K562 (cell line): ENCODE data around the gene EFNA2. TPM values are rescaled to one million over a fixed set of nuclear protein-coding genes. Genes with fewer than 3 reads are reported as not detected.

Source experiments
- FOSL1 ChIP-seq: fragments of 200-800 bp; sonication (Bioruptor generic); conservative IDR thresholded peaks from 2 replicates; pipeline ENCODE4 v1.6.1; 2016; ENCODE audit warnings: missing genetic modification characterization, missing compliant biosample characterization
- HDAC6 ChIP-seq: IDR thresholded peaks from 2 replicates; pipeline ENCODE4 v1.6.1; 2012; ENCODE audit warnings: low read depth, mild to moderate bottlenecking, control low read depth, inconsistent platforms, low read length, moderate library complexity
- LARP7 ChIP-seq: fragments of 450-650 bp; IDR thresholded peaks from 2 replicates; pipeline ENCODE4 v1.6.1; 2016
- MYC ChIP-seq, 2 experiments: fragments of 250-450 bp in 1 of 2; sonication (Bioruptor Pico) in 1 of 2; IDR thresholded peaks; 2 replicates each; pipeline versions ENCODE4 v1.5.1 to v1.6.1; 2012 to 2021; ENCODE audit warnings: low read depth in 2 of 2, borderline replicate concordance in 1 of 2, improper control_type of control experiment in 1 of 2, low read length in 1 of 2, mild to moderate bottlenecking in 1 of 2, moderate library complexity in 1 of 2
- PCBP1 ChIP-seq: fragments of 200-400 bp; formaldehyde crosslinking; IDR thresholded peaks from 2 replicates; pipeline ENCODE4 v1.6.1; 2018; ENCODE audit warnings: mild to moderate bottlenecking, low read depth, low read length; ENCODE audit not compliant: poor library complexity, severe bottlenecking
- POLR2H ChIP-seq: IDR thresholded peaks from 2 replicates; pipeline ENCODE4 v1.6.1; 2016; ENCODE audit warnings: missing genetic modification characterization, low read depth, mild to moderate bottlenecking, control low read depth, missing compliant biosample characterization, moderate library complexity
- RBBP5 ChIP-seq: fragments of 200-600 bp; sonication (generic); IDR thresholded peaks from 2 replicates; pipeline ENCODE4 v1.6.1; 2012; ENCODE audit warnings: borderline replicate concordance, mild to moderate bottlenecking, low read length, control low read depth, inconsistent platforms; ENCODE audit not compliant: insufficient read depth, poor library complexity, severe bottlenecking
- SMAD2 ChIP-seq: fragments of 150-350 bp; IDR thresholded peaks from 2 replicates; pipeline ENCODE4 v1.6.1; 2014; ENCODE audit warnings: low read depth, mild to moderate bottlenecking, low read length
- YY1 ChIP-seq, 3 experiments: IDR thresholded peaks; 2 replicates each; pipeline ENCODE4 v1.6.1; 2011; ENCODE audit warnings: low read length in 2 of 3, mild to moderate bottlenecking in 2 of 3, moderate library complexity in 2 of 3, borderline replicate concordance in 1 of 3, control low read depth in 1 of 3, low read depth in 1 of 3; ENCODE audit not compliant: insufficient read depth in 3 of 3, insufficient replicate concordance in 2 of 3, control insufficient read depth in 1 of 3, insufficient read length in 1 of 3; ENCODE audit errors: extremely low read depth in 1 of 3
- polyA plus RNA-seq, 8 experiments: library from polyadenylated mRNA; depleted of rRNA in 4 of 8; stranded (reverse) in 5 of 8; unstranded in 3 of 8; fragments of >200 nt; fragmentation: Nextera tagmentation in 2 of 8; fragmentation: Illumina TruSeq in 1 of 8; extraction: Ambion mirVana in 2 of 8; extraction: Trizol in 1 of 8; gene quantifications; 2 replicates each; pipeline versions ENCODE4 v1.2.1 to v1.2.3, GENCODE V29; 2011 to 2014; ENCODE audit warnings: inconsistent platforms in 1 of 8, missing spikeins in 1 of 8
- total RNA-seq, 7 experiments: library from RNA; depleted of rRNA in 6 of 7; stranded (reverse); fragments of >200 nt in 6 of 7; fragmentation: Illumina TruSeq in 2 of 7; extraction: Trizol in 2 of 7; gene quantifications; 2 replicates each; pipeline versions ENCODE4 v1.2.1 to v1.2.3, GENCODE V29; 2011 to 2021; ENCODE audit warnings: low replicate concordance in 1 of 7
- TF ChIP-seq, protein P1 (sequence below): fragments of 150-350 bp; IDR thresholded peaks from 2 replicates; pipeline ENCODE4 v1.6.1; 2014; ENCODE audit warnings: low read depth, mild to moderate bottlenecking, low read length, borderline replicate concordance
- TF ChIP-seq, protein P2 (sequence below), 2 experiments: fragments of 450-650 bp; IDR thresholded peaks; 2 replicates each; pipeline ENCODE4 v1.6.1; 2018; ENCODE audit warnings: mild to moderate bottlenecking in 2 of 2, low read depth in 1 of 2; ENCODE audit not compliant: partially characterized antibody in 2 of 2
- TF ChIP-seq, protein P3 (sequence below), 2 experiments: fragments of 450-650 bp; conservative IDR thresholded peaks; 2 replicates each; pipeline ENCODE4 v1.6.1; 2017; ENCODE audit warnings: mild to moderate bottlenecking in 2 of 2, moderate library complexity in 2 of 2
- TF ChIP-seq, protein P4 (sequence below), 2 experiments: fragments of 250-450 bp in 1 of 2; fragments of 450-650 bp in 1 of 2; sonication (Bioruptor Pico) in 1 of 2; IDR thresholded peaks; 2 replicates each; pipeline versions ENCODE4 v1.6.1 to v1.8.0; 2016 to 2021; ENCODE audit warnings: mild to moderate bottlenecking in 2 of 2, moderate library complexity in 2 of 2, missing compliant biosample characterization in 1 of 2, missing genetic modification characterization in 1 of 2

Gene EFNA2
- total and polyA plus RNA-seq, 9 of the 15 experiments (the other 6 are each of a cell fraction or from before 2014, with no cell fraction given), result 0.11 to 0.44 (median 0.15) TPM; not detected in 6

DNA sequence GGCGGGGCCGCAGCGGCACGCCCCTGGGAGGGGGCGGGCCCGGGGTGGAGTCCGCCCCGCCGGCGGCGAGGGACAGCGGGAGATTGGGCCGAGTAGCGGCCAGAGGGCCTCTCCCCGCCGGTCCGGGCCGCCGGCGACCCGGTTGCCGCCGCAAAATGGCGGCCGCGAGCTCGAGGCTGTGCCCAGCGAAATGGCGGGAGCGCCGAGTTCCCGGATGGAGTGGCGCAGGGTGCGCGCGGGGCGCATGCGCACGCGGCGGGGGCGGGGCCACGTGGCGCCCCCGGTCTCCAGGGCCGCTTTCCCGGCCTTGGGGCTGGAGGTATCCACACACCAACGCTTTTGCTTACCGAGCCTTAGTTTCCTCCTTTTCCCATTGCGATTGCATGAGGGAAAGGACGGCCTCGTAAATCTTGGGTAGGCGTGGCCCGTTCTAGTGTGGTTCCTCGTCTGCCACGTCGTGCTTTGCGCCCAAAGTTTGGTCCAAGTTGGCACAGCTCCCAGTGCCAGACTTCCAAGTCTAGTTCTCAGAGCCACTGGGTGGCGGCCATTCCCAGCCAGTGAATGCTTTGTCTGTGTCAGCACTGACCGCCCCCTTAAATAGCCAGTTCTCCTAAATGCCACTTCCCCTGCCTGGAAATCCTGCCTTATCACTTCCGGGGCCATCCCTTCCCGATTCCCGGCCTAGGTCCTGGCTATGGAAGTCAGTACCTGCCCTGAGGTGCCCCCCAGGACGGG lies 16.0 kb upstream of the EFNA2 start (continued):
- TF ChIP-seq YY1 (IDR thresholded peaks at IDR 0.05; ENCODE audit: borderline replicate concordance in 1 of 3, control insufficient read depth in 1 of 3, extremely low read depth in 1 of 3, insufficient read depth in 3 of 3, insufficient read length in 1 of 3, insufficient replicate concordance in 2 of 3, low read depth in 1 of 3, low read length in 2 of 3) (peak; percentile 97 to 99 (median 99)), LARP7 (no peak), RBBP5 (peak; percentile 82), HDAC6 (no peak), POLR2H (tag) (peak; percentile 93), SMAD2 (no peak), PCBP1 (peak; percentile 54), MYC (IDR thresholded peaks at IDR 0.05; ENCODE audit: low read depth, low read length) (peak; percentile 95), MYC (CRISPR knock-in tag; IDR thresholded peaks at IDR 0.05; ENCODE audit: borderline replicate concordance, low read depth) (0 out of 2 replicates have a peak, but pooled peaks have one; percentile 55), FOSL1 (tag) (peak; percentile 52)
- TF ChIP-seq, protein P1, sequence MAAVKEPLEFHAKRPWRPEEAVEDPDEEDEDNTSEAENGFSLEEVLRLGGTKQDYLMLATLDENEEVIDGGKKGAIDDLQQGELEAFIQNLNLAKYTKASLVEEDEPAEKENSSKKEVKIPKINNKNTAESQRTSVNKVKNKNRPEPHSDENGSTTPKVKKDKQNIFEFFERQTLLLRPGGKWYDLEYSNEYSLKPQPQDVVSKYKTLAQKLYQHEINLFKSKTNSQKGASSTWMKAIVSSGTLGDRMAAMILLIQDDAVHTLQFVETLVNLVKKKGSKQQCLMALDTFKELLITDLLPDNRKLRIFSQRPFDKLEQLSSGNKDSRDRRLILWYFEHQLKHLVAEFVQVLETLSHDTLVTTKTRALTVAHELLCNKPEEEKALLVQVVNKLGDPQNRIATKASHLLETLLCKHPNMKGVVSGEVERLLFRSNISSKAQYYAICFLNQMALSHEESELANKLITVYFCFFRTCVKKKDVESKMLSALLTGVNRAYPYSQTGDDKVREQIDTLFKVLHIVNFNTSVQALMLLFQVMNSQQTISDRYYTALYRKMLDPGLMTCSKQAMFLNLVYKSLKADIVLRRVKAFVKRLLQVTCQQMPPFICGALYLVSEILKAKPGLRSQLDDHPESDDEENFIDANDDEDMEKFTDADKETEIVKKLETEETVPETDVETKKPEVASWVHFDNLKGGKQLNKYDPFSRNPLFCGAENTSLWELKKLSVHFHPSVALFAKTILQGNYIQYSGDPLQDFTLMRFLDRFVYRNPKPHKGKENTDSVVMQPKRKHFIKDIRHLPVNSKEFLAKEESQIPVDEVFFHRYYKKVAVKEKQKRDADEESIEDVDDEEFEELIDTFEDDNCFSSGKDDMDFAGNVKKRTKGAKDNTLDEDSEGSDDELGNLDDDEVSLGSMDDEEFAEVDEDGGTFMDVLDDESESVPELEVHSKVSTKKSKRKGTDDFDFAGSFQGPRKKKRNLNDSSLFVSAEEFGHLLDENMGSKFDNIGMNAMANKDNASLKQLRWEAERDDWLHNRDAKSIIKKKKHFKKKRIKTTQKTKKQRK, result 0 out of 2 replicates have a peak, but pooled peaks have one; percentile 25
- TF ChIP-seq, protein P2, sequence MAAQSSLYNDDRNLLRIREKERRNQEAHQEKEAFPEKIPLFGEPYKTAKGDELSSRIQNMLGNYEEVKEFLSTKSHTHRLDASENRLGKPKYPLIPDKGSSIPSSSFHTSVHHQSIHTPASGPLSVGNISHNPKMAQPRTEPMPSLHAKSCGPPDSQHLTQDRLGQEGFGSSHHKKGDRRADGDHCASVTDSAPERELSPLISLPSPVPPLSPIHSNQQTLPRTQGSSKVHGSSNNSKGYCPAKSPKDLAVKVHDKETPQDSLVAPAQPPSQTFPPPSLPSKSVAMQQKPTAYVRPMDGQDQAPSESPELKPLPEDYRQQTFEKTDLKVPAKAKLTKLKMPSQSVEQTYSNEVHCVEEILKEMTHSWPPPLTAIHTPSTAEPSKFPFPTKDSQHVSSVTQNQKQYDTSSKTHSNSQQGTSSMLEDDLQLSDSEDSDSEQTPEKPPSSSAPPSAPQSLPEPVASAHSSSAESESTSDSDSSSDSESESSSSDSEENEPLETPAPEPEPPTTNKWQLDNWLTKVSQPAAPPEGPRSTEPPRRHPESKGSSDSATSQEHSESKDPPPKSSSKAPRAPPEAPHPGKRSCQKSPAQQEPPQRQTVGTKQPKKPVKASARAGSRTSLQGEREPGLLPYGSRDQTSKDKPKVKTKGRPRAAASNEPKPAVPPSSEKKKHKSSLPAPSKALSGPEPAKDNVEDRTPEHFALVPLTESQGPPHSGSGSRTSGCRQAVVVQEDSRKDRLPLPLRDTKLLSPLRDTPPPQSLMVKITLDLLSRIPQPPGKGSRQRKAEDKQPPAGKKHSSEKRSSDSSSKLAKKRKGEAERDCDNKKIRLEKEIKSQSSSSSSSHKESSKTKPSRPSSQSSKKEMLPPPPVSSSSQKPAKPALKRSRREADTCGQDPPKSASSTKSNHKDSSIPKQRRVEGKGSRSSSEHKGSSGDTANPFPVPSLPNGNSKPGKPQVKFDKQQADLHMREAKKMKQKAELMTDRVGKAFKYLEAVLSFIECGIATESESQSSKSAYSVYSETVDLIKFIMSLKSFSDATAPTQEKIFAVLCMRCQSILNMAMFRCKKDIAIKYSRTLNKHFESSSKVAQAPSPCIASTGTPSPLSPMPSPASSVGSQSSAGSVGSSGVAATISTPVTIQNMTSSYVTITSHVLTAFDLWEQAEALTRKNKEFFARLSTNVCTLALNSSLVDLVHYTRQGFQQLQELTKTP (IDR thresholded peaks at IDR 0.05; ENCODE audit: low read depth in 1 of 2, partially characterized antibody in 2 of 2), result peak in 1 of 2 experiments; percentile 46
- TF ChIP-seq, protein P3, sequence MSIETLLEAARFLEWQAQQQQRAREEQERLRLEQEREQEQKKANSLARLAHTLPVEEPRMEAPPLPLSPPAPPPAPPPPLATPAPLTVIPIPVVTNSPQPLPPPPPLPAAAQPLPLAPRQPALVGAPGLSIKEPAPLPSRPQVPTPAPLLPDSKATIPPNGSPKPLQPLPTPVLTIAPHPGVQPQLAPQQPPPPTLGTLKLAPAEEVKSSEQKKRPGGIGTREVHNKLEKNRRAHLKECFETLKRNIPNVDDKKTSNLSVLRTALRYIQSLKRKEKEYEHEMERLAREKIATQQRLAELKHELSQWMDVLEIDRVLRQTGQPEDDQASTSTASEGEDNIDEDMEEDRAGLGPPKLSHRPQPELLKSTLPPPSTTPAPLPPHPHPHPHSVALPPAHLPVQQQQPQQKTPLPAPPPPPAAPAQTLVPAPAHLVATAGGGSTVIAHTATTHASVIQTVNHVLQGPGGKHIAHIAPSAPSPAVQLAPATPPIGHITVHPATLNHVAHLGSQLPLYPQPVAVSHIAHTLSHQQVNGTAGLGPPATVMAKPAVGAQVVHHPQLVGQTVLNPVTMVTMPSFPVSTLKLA (conservative IDR thresholded peaks at IDR 0.05), result peak; percentile 88 to 92
- TF ChIP-seq, protein P4, sequence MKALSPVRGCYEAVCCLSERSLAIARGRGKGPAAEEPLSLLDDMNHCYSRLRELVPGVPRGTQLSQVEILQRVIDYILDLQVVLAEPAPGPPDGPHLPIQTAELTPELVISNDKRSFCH (CRISPR knock-in tag; IDR thresholded peaks at IDR 0.05), result no peak
- TF ChIP-seq, protein P4 (tag; IDR thresholded peaks at IDR 0.05), result peak; percentile 78
